Activated CD8-positive, alpha-beta memory T cell treated with anti-CD3 and anti-CD28 coated beads for 4 hours (primary cell): ENCODE data around the gene CYP3A5.
"Not testable (repeated sequence)": the region's sequence is repeated elsewhere in the genome, so short reads cannot be mapped to it uniquely, and the experiment has no call there.

ENCODE experiments used
- DNase-seq, 2 donors: peaks; one replicate each; pipeline ENCODE4 v3.0.0-alpha.2; 2020; ENCODE audit warnings: low read depth in 2 of 2

Gene CYP3A5

DNA sequence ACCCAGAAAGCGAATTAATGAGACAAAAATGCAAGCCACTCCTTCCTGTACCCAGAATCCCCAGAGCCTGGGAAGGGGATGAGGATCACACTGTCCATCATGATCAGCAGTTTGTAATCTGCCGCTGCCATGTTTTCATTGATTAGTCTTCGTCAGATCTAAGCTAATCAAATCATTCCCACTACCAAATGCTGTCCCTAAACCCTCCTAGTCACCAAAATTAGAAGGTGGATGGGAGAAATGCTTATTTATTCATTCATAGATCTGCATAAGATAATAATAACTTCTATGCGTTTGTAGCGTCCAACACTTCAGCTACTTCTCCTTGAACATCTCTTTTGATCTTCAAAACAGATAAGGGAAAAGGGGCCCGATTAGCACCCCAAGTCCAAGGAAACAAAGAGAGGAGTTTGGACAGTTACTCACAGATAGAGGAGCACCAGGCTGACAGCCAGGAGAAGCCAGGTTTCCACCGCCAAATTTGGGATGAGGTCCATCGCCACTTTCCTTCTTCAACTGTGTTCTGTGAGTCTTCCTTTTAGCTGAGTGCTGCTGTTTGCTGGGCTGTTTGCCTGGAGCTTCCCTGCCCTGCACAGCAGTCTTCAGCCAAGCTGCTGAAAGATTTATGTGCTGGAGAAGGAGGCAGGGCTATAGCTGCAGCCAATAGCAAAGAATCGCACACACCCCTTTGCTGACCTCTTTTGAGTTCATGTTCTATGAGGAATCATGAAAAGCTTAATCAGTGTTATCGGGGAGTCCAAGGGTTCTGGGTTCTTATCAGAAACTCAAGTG is at the start of gene CYP3A5:
CYP3A5 (minus strand) TSS at position 597 of the 792 bp plus-strand sequence; CDS start at position 497, 100 bp downstream.
- no peak for DNase-seq

DNA sequence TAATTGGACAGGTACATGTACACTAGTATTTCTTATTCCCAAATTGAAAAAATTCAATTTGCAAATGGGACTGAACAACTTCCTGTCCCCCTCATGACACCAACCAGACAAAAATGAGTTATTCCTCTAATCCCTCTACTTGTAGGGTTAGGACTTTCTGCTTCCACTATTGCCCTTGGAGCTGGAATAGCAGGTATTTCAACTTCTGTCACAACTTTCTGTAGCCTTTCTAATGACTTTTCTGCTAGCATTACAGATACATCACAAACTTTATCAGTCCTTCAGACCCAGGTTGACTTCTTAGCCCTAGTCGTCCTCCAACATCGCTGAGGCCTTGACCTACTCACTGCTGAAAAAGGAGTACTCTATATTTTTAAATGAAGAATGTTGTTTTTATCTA is 48.8 kb upstream of the CYP3A5 start:
- DNase-seq, result no peak

DNA sequence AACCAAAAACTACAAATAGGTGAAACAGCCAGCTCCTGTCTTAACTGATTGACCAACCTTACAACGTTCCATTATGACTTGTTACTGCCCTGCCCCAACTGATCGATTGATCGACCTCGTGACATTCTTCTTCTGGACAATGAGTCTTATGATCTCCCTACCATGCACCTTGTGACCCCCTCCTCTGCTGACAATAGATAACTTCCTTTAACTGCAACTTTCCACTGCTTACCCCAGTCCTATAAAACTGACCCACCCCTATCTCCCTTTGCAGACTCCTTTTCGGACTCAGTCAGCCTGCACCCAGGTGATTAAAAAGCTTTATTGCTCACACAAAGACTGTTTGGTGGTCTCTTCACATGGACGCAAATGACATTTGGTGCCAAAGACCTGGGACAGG is 43.4 kb upstream of the CYP3A5 start:
- not testable (repeated sequence) for DNase-seq

DNA sequence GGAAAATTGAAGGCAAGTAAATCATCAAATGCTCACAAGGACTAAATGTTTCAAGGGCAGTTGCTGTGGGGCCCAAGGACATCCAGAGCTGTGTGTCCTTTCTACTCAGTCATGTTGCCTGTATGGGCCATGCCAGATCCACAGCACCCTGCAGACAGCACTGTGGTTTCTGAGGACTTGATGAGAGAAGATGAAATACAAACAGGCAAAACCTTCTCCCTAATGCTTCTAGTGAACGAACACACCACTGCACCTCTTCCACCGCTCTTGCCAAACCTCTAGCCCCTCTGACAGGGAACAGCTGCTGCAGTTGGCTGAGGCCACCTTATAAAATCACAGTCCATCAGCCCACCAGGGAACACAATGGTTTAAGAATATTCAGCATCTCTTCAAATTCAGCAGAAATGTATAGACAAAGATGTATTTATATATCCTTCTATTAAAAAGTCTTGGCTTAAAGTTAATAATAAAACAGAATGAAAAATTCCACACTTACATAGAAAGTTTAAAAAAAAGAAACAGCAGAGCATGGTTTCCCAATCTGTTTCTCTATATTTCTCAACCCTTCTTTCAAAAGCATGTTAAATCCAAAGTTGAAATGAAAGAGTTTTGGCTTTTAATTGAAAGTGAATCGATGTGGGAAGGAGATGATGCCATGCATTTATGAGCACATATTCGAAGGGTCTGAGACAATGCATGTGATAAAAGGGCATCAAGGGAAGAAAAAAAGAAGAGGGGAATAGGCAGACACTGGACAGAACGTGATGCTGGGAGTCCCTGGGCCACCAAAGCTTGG is 41.2 kb upstream of the CYP3A5 start:
- DNase-seq, result no peak

DNA sequence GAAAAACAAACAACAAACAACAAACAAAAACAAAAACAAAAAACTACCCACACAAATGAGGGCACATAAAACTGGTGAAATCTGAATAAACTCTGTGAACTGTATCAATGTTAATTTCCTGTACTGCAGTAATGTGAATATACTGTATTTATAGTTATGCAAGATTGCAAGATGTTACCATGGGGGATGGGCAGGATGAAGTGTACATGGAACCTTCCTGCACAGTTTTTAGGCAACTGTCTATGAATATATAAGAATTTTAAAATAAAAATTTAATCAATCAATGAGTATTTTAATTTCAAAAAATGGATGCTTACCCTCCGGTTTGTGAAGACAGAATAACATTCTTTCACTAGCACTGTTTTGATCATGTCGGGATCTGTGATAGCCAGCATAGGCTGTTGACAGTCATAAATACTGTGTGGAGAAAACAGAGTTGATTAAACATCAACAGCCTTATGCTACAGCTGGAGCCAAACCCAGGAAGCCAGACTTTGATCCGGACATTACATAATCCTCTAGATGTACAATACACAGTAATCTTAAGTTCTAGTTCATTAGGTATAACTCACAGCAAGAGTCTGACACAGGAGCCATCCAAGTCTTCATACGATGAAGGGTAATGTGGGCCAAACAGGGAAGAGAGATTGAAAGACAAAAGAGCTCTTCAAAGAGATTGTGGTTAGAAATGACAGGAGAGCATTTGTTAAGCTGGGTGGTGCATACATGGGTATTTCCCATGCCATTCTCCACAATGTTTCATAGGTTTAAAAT is 40.4 kb upstream of the CYP3A5 start:
- DNase-seq, result no peak

DNA sequence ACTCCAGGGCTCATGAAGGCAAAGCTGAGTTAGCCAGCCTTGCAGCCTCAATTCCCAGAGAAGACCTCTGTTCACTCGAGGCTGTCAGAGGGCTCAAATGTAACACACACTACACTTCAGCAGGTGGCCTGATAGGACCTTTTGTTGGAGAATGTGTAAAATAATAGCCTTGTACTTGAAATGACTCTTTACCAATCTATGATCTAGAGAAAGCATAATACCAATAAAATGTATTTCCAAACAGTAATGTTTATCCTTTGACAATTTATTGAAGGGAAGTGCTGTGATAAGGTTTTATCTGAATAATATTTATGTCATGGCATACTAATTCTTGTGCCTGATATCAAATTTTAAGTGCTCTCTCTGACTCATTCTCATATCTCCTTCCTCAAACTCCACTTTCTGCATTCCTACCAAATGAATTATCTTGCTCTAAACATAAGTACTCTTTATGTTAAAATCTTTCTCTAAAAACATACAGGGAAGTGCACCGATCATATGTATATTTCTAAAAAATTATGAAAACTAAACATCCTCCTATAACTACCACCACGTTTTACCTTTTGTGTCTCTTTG is 34.3 kb upstream of the CYP3A5 start:
- DNase-seq, result no peak

DNA sequence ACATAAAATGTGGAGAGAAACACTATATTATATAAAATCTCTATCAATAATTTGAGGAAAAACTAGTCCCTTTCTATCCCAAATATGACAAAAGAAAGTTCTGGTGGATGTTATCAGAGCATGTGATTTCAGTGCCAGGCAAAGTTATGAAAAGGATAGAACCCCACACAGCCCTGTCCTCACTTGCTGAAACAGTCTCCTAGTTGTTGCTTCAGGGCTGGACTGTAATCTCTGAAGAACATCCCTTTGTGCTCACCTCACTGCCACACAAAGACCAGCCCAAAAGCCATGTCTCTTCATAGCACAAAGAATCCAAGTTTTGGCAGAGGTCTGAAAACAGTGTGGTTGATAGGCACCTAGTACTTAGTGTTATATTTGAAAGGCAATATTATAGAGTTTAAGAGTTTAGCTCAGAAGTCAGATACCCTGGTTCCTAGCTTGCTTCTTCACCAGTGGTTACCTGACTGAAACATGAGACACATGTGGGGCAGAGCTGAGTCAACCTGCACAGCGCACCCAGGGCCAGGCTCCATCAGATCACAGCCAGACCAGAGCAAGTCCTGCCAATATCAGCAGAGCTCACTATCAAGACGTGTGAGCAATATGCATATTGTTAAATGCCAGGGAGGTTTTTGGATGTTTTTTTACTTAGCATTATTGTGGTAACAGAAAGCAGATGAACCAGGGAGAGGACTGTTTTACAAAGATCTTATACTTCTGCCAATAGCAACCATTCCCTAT is 30.2 kb upstream of the CYP3A5 start:
- DNase-seq, result no peak

DNA sequence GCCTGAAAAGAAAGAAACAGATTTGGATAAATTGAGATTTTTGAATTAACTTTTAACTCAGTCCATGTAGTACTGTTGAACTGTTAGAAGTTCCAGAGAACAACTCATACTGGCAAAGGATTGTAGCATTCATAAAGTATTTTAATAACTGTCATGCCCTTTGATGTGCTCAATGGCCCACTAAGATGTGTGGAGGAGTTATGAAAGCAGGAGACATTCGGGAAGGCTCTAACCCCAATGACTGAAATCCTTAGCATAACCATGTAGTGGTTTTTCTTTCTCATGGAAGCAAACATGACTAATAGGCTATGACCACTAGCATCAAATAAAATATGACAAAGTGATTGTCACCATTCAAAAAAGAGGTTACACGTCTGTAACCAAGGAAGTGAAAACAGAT is 29.5 kb upstream of the CYP3A5 start:
- DNase-seq, result no peak

DNA sequence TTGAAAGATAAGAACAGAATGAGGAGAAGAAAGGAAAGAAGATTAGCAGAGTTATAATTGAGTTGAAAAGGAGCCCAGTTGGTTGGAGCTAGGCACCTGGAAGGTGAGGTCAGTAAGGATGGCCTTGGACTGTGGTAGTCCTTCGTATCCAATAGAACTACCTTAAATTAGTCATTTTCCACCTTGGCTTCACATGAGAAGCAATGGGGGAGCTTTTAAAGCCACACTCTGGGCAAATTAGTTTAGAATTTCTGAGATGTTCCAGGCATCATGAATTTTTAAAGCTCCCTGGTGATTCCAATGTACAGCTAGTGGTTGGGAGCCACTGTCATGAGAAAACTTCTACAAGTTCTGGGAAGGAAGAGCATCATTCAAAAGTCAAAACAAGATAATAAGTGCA is 27.3 kb upstream of the CYP3A5 start:
- DNase-seq, result no peak

DNA sequence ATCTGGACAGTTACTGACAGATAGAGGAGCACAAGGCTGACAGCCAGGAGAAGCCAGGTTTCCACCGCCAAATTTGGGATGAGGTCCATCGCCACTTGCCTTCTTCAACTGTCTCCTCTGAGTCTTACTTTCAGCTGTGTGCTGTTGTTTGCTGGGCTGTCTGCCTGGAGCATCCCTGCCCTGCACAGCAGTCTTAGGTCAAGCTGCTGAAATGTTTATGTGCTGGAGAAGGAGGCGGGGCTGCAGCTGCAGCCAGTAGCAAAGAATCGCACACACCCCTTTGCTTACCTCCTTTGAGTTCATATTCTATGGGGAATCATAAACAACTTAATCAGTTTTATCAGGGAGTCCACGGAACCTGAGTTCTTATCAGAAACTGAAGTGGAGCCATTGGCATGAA is 20.1 kb upstream of the CYP3A5 start:
- DNase-seq, result no peak

DNA sequence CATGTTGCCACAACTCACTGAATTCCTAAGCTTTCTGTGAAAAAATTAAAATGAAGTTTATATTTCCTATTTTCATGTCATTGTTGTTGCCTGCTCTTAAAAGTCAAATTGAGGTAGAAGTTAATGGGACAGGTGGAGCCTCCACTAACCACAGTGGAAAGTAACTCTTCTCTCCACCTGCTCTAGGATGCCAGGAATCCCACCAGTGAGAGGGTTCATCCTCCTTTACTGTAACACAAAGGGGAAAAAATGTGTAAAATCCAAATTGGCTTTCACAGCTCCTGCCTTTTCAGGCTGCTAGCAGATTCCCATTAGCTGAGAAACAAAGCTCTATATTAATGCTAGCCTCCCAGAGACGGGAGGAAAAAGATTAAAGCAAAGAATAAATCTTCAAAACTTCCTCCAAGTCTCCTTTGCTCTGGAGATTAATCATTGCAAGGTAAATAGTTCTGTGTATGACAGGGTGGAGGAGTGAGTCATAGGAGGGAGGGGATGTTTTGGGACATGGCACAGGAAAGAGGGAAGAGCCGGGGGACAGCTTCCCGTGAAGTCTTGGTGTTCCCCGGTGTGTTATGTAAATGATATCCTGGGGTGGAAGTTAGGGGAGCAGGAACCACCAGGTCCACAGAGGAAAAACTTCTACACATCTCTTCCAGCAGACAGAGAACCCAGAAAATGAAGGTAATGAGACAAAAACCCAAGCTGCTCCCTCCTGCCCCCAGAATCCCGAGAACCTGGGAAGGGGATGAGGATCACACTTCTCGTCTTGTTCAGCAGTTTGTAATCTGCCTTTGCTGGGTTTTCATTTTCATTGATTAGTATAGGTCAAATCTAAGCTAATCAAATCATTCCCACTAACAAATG is 19.3 kb upstream of the CYP3A5 start:
- DNase-seq, result not testable (repeated sequence)

DNA sequence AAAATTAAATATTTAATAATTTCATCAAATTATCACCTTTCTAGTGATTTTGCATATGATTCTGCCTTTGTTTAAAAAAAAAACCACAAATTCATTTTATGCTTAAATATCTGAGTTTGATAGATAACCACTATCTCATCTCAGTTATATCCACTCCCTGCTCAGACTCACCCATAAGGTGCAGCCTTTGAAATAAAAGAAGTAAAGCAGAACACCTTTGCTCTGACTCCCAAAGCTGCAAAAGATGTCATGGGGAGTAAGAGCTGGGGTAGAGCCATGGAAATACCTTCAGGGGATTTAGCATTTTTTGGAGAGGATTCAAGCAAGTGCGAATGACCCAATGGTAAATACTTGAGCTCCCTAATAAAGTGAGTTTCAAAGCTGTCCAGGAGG is 15.1 kb upstream of the CYP3A5 start:
- no peak for DNase-seq

DNA sequence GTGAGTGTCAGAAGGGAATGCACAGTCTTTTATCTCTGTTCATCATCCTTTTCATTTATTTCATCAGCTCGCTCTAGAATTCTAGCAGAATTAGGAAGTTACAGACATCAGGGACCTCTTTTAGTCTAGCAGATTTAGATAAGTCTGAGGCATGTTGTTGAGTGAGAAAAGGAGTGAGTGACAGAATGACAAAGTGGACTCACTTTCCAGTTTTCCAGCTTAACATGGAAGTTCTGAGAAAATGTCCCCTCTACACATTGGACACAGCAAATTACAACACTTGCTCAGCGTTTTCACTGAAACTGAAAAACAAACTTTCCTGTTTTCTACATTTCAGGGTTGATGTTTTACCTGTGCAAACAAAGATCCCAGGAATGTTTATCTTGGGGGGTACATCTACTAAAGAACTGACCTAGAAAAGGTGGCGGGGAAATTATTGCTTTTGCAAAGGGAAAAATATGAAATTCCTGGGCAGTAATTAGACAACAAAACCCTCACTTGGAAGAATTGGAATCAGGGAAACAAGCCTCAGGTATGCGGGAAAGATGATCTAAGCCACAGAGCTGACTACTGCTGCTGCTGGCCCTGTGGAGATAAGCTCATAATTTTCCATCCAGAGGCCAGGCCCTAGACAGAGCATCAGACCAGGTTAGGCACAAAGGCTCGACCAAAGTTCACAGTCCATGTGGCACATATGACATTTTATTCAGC is 14.6 kb upstream of the CYP3A5 start:
- no peak for DNase-seq

DNA sequence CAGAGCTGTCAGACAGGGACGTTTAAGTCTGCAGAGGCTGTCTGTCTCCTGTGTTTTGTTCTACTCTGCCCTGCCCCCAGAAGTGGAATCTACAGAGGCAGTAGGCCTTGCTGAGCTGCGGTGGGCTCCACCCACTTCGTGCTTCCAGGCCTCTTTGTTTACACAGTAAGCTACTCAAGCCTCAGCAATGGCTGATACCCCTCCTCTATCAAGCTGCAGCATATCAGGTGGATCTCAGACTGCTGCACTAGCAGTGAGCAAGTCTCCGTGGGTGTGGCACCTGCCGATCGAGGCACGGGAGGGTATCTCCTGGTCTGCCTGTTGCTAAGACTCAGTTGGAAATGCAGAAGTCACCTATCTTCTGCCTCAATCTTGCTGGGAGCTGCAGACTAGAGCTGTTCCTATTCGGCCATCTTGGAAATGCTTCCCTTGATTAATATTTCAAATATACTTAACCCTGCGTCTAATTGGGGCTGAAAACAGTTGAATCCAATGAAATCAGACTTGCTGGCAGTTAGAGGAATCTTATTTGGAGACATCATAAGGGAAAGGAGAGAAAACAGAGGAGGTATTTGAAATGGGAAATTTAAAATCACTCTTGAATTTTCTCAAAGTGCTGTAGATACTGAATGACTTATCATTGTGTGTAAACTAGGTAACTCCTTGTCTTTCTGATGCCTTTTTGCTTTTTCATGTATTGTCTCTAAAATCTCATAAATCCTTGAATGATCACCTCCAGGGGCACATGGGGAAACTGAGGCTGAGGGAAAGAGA is 13.8 kb upstream of the CYP3A5 start:
- no peak for DNase-seq

DNA sequence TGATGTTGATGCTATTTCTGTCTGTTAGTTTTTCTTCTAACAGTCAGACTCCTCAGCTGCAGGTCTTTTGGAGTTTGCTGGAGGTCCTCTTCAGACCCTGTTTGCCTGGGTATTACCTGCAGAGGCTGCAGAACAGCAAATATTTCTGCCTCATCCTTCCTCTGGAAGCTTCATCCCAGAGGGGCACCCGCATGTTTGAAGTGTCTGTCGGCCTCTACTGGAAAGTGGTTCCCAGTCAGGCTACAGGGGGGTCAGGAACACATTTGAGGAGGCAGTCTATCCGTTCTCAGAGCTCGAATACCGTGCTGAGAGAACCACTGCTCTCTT is 13.3 kb upstream of the CYP3A5 start:
- DNase-seq, result no peak

DNA sequence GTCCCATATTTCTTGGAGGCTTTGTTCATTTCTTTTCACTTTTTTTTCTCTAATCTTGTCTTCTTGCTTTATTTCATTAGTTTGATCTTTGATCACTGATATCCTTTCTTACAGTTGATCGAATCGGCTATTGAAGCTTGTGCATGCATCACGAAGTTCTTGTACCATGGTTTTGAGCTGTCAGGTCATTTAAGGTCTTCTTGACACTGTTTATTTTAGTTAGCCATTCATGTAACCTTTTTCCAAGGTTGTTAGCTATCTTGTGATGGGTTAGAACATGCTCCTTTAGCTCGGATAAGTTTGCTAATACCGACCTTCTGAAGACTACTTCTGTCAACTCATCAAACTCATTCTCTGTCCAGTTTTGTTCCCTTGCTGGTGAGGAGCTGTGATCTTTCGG is 12.8 kb upstream of the CYP3A5 start:
- DNase-seq, result not testable (repeated sequence)

DNA sequence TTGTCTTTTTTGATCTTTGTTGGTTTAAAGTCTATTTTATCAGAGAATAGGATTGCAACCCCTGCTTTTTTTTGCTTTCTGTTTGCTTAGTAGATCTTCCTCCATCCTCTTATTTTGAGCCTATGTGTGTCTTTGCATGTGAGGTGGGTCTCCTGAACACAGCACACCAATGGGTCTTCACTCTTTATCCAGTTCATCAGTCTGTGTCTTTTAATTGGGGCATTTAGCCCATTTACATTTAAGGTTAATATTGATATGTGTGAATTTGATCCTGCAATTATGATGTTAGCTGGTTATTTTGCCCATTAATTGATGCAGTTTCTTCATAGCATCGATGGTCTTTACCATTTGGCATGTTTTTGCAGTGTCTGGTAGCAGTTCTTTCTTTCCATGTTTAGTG is 11.9 kb upstream of the CYP3A5 start:
- DNase-seq, result not testable (repeated sequence)

DNA sequence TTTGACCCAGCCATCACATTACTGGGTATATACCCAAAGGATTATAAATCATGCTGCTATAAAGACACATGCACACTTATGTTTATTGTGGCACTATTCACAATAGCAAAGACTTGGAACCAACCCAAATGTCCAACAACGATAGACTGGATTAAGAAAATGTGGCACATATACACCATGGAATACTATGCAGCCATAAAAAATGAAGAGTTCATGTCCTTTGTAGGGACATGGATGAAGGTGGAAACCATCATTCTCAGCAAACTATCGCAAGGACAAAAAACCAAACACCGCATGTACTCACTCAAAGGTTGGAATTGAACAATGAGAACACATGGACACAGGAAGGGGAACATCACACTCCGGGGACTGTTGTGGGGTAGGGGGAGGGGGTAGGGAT is 11.1 kb upstream of the CYP3A5 start:
- DNase-seq, result not testable (repeated sequence)
